Glomerular visceral epithelial cell (primary cell): ENCODE data around the gene TNIK.
"Not testable (repeated sequence)": the region's sequence is repeated elsewhere in the genome, so short reads cannot be mapped to it uniquely, and the experiment has no call there.

Source experiments
- DNase-seq: peaks from one replicate; pipeline ENCODE4 v3.0.0-alpha.2; 2016; ENCODE audit errors: extremely low spot score

The TNIK gene

DNA sequence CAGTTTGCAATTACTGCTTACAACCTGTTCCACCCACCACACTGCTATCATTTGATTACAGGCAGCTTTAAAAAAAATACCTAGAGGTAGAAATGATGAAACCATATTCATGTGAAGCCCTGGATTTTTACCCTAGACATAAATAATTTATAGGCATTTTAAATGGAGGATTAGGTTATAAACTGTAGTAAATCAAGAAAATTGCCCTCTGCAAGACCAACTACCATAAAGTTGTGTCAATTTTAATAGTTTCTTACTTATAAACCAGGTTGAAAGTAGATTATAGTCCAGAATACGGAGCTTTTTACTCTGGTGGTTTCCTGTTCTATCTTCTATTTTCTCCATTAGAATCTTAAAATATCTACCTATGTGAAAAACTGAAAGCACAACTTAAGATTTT, 13.9 kb downstream of the TNIK start:
- no peak for DNase-seq

DNA sequence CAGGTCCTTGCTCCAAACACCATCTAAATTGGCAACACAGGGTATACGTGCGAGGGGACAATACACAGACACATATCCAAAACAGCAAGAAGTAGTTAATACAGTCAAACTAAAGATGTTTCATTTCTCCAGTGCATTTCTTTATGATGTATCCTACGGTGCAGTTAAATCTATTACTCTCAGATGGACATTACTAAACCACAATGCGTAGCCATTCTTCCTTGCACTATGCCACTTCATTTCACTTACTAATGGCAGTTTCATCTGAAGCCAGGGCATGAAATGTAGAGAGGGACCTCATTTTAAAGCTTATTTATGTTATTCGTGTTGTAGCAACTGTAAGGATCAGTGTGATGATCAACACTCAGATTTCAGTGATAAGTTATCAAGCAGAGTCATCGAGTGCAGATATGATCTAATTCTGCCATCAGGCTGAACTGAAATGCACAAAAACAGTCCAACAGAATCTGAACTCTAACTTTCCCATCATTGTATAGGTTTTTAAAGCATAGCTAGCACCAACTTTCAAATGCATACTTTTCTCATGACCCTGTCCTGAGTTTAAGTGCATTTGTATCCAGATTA, 14.5 kb downstream of the TNIK start:
- DNase-seq: no peak

DNA sequence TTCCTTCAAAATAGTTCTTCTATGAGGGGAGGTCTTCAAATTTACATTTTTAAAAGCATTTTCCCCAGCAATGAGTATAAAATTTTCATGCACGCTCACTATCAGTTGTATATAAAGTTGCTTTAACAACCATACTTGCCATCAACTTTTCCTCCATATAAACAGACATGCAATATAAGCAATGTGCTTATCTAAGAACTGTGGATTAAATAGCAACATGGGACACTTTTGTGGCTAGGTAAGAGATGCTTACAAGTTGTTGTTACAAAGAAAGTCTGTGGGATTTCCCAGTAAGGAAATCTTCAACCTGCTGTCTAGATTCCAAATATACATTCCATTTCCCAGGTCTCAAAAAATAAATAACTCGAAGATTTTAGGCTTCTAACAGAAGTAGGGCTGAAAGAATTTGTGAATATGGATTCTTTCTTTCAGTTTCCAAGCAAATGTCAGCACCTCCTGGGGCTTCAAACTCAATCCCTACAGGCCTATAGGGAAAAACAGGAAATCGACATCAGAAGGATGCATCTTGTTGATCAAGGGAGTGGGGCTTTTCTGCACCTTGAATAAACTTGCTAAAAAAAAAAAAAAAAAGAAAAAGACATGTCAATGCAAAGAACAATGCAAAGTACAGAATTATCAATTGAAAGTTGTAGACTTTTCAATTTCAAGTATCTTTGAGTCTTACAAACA, 16.1 kb downstream of the TNIK start:
- DNase-seq: no peak

DNA sequence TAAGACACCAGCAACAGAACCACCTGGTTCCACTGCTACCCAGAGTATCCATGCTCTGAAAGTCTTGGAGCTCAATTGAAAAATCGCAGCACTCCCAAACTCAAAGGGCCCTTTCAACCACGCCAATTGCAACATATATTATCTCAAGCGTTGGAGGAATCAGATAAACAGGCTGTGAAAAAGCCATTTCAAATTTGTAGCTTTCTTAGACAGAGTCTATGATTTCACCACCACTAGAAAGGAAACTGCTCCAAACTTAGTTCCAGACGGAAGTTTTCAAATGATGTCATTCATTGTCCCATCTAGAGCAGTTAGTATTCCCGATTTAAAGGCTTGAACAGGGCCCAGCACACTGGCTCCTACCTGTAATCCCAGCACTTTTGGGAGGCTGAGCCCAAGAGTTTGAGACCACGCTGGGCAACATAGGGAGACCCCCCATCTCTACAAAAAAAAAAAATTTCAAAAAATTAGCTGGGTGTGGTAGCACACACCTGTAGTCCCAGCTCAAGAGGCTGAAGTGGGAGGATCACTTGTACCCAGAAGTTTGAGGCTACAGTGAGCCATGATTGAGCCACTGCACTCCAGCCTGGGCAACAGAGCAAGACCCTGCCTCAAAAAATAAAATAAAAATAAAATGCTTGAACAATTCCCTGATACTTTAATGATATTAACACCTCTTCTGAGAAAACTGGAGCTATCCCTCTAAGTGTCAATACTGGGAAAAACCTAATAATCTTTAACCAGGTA, 16.8 kb downstream of the TNIK start:
- no peak for DNase-seq

DNA sequence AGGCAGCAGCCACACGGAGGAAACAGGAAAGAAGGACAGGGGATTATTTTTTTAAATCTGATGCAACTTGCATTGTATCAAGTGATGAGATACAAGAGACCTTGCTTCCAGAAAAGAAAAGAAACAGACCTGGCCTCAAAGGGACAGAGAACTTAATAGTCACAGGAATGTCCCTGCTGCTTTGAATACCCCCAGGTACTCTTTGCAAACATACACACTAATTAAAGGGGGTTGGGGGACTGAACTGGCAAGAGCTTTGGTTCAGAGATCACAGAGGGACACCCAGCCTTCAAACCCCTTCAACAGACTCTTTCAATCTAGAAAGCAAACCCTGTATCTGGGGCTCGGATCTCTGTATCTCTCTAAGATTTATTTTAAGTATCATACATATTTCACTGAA, 18.0 kb downstream of the TNIK start:
- DNase-seq: no peak

DNA sequence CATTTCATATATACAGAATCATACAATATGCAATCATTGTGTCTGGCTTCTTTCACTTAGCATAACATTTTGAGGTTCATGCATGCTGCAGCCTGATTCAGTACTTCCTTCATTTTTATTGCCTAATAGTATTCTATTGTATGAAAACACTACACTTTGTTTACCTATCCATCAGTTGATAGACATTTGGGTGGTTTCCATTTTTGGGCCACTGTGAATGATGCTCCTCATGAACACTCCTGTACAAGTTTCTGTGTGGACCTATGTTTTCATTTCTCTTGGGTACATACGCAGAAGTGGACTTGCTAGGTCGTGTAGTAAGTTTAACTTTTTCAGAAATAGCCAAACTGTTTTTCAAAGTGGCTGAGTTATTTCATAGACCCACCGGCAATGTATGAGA, 18.8 kb downstream of the TNIK start:
- no peak for DNase-seq

DNA sequence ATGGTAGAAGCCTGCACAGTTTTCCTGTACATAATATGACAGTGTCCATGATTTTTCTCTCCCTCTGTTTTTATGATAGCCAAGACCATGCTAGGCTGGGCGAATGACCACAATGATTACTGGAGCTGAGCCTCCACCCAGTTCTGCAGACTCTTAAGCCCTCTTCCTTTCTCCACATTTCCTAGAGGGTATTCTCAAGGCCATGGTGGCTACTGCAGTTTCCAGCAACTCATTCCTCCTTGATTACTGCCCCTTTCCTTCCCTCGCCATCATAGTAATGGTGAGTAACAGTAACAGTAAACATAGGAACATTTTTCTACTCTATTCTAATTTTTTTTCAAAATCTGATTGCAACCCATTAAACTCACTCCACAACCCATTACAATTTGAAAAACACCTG, 20.2 kb downstream of the TNIK start:
- DNase-seq: no peak

DNA sequence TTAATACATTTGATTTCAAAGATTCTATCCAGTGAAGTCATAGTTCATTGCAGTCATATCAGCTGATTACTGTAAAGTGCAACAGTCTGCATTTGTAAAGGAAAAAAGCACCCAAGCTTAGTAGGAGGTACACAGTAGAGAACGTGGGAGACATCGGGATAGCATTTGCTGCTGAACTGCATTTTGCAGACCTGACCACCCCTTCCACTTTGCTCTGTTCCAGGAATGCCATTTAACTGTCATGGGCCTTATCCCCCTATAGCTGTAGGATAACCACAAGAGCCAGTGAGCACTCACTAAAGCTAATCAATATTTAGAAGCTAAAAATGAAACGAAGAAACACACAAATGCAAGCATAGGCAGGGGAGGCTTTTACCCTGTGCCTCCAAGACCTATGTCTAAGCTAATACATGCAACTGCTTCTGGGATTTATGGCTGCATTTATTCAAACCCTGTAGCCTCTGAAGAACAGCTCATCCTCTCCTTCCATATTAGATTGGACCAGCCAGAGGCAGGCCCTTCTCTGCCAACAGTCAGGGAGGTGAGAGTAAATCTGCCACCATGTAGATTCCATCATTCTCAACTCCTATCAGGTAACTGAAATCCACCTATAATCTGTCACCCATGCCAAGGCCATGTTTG, 23.0 kb downstream of the TNIK start:
- no peak for DNase-seq

DNA sequence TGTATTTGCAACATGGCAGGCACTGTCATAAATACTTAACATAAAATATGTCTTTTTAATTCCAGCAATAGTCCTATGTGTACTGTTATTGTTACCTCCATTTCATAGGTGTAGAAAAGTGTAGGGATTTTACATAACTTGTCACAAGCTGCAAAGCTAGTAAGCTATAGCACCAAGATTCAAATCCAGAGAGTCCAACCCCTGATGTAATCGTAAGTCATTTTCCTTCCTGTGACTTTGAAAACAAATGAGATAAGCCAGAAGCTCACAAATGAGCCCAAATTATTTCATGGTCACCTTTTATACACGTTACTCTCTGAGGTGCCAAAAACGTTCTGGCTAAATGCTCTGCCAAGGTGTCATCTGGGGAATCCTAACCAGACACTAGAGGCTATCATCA, 23.8 kb downstream of the TNIK start:
- DNase-seq: no peak

DNA sequence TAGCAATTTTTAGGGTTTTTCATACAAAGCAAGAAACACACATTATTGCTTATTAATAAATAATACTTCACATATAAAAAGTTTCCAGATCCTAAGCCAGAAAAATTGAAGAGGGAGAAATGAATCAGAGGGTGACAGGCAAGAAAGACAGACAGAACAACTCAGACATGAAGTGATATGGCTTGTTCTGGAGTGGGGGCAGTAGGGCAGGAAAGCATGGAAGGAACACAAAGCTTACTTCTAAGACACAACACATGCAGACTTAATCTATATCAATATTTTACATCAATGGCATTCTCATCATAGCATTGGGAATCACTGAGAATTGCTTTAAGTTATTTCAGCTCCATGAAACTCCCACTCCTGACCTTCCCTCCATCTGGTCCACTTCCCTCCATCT, 24.4 kb downstream of the TNIK start:
- DNase-seq: no peak

DNA sequence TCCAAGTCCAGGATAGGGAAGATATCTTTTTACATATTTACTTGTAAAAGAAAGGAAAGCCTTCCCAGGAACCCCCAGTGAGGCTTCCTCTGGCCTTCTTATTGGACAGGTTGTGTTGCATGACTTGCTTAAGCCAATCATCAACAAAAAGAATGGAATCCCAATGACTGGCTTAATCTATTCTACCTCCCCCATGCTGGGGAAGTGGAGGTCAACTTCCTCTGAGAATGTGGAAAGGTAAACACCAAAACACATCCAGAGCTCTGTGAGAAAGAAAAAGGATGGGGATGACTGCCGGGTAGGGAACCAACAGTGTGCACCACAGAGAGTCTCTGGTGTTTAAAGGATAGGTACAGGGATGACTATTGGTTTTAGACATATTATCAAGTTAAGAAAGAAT, 25.1 kb downstream of the TNIK start:
- DNase-seq: no peak

DNA sequence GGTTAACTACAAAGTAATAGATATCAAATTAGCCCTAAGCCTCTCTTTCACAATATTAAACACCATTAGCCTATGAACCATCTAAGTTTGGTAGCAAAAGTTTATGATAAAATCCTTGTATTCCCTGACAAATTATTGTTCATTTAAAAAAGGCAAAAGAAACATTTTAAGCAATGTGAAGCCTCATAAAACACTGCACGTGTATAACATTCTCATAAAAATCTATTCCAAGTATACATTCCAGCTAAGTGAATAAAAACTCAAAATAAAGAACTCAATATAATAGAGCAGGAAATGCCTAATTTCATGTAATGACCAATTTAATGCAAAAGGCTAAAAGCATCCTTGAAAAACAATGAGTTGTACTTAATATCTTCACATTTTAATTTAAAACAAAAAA, 27.7 kb downstream of the TNIK start:
- no peak for DNase-seq

DNA sequence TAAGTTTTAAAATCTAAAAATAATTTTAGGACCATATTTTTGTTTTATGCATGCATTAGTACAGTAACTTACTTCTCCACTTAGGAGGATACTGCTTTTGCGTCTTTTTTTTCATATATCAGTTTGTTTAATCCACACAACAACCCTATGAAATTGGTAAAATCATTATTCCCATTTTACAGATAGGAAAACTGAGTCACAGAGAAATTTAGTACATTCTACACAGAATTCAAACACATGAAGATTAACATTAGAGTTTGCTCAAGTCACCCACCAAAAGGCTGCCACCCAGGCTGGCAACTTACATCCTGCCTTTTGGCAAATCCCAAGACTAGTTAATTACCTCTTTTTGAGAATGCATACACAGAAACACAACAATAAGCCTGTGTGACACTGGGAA, 28.7 kb downstream of the TNIK start:
- no peak for DNase-seq

DNA sequence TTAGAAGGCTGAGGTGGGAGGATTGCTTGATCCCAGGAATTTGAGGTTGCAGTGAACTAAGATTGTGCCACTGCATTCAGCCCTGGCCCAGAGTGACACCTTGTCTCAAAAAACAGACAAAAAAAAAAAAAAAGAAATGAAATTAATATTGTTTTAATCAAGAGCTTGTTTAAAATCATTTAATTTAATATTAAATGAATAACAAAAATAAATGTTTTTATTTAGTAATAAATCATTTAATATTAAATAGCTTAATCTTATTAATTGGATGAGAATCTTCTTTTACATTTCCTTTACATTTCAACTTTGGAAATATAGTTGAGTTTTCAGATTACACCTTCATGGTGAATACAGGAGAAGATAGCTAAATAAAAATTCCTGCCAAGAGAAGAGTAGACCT, 29.7 kb downstream of the TNIK start:
- DNase-seq: no peak

DNA sequence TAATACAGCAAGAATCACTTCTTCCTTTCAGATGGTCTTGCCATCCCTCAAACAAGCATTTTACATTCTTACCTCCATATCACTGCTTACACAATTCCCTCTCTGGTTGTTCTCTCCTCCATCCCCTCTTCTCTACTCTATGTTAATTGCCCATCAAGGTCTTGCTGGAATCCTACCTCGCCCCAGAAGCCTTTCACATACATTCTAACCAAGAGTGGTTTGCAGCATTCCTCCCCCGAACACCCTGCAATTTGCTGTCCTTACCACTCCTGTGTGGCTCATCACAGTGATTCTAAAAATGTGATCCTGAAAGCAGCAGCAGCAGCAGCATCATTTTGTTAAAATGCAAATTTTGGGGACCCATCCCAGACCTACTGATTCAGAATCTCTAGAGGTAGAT, 30.6 kb downstream of the TNIK start:
- DNase-seq: no peak

DNA sequence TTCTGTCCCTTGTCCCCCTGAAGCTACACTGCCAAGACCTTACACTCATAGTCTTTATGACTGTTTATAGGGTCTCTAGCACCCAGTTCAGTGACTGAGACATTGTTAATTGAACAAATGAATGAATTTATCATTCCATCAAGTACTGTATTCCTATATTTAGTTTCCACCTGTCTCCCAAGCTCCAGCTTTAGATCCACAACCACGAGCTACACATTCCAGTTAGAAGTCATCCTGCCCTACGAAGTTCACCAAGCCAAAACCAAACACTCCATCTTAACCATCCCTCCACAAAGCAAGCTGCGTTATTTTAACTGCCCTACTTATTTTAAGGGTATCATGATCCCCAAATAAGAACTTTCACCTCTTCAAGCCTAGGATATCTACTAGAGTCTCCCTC, 31.3 kb downstream of the TNIK start:
- no peak for DNase-seq

DNA sequence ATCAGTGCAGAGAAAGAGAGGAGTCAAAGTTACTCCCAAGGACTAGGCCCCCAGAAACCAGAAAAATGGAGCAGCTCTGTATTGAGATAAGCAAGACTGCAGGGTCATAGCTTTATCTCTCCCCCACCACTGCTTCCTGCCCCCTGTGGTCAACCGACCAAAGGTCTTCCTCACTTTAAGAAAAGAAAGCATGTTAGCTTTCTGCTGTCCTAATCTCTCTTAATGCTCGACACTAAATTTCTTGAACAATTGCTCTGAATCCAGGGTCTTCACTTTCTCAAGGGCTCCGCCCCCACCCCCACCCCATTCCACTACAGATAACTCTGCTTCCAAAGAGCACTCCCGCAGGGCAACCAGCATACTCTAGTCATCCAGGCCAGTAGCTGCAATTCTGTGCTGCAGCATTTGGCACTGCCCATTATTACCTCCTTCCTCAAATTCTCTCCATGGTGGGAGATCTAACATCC, 31.9 kb downstream of the TNIK start:
- DNase-seq: no peak

DNA sequence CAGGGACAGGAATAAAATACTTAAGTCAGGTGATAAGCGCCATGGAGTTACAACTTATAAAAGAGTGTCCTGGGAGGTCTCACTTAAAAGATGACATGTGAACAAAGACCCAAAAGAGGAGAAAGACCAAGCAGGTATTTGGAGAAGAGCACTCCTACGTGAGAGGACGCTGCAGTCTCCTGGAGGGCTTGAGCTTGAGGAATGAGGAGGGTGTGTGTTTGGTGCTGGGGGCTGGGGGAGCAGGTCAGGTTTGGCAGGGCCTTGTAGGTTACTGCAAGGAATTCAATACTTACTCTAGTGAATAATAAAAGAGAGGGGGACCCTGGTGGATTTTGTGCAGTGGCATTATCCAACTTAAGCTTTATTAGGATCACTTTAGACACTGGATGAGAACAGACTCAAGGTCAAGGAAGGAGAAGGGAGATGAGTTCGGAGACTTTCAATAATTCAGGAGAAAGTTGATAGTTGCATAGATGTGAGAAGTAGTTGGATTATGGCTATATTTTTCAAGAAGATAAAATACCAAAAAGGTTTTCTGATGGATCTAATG, 32.4 kb downstream of the TNIK start:
- DNase-seq: no peak

DNA sequence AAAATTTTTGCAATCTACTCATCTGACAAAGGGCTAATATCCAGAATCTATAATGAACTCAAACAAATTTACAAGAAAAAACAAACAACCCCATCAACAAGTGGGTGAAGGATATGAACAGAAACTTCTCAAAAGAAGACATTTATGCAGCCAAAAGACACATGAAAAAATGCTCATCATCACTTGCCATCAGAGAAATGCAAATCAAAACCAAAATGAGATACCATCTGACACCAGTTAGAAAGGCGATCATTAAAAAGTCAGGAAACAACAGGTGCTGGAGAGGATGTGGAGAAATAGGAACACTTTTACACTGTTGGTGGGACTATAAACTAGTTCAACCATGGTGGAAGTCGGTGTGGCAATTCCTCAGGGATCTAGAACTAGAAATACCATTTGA, 36.1 kb downstream of the TNIK start:
- DNase-seq: not testable (repeated sequence)

DNA sequence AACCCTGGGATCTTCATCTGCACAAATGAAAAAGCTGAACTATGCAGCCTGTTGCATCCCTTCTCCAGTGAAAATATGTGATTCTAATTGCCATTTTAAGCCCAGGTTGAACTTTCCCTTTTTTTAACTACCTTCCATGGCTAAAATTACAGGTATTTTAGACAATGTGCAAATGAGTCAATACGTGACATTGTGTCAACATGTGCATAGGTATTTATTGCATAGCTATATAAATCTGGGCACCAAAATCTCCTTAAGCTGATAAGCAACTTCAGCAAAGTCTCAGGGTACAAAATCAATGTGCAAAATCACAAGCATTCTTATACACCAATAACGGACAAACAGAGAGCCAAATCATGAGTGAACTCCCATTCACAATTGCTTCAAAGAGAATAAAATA, 37.4 kb downstream of the TNIK start:
- not testable (repeated sequence) for DNase-seq

DNA sequence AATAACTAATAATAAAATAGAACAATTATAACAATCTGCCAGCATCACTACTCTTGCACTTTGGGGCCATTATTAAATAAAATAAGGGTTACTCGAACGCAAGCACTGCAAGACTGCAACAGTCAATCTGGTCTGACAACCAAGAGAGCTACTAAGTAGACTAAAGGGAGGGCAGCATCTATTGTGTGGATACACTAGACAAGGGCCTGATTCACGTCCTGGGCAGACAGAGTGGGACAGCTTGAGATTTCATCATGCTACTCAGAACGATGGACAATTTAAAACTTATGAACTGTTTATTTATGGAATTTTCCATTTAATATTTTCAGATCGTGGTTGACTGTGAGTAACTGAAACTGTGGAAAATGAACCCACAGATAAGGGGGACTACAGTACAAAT, 39.5 kb downstream of the TNIK start:
- DNase-seq: no peak

DNA sequence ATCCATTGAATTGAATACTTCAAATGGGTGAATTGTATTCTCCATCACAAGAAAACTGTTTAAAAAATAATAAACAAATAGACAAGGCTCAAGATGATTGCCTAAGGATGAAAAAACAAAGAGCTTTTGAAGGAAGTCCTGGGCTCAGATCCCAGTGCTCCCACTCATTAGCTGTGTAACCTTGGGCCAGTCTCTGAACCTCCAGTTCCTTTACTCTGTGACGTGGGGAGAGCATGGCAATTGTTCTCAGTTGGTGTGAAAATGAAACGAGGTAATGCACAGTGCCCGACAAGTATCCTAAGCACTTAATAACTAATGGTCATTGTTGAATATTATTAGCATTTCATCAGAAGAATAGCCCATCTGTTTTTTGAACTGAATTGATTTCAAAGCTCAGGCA, 40.7 kb downstream of the TNIK start:
- no peak for DNase-seq
